GM18505 (cell line): ENCODE measurements around the gene MT1E.
"Not testable (repeated sequence)": the region's sequence is repeated elsewhere in the genome, so short reads cannot be mapped to it uniquely, and the experiment has no call there.

ENCODE experiments used
- ATAC-seq: cut with Tn5 transposase; IDR thresholded peaks from one replicate; pipeline ENCODE4 v1.9.1; 2021; ENCODE audit not compliant: unreplicated experiment
- POLR2A ChIP-seq: IDR thresholded peaks from 4 replicates; pipeline ENCODE4 v1.6.1; 2011; ENCODE audit warnings: borderline replicate concordance; ENCODE audit not compliant: insufficient read depth, insufficient read length; ENCODE audit errors: extremely low read depth

MT1E gene

DNA sequence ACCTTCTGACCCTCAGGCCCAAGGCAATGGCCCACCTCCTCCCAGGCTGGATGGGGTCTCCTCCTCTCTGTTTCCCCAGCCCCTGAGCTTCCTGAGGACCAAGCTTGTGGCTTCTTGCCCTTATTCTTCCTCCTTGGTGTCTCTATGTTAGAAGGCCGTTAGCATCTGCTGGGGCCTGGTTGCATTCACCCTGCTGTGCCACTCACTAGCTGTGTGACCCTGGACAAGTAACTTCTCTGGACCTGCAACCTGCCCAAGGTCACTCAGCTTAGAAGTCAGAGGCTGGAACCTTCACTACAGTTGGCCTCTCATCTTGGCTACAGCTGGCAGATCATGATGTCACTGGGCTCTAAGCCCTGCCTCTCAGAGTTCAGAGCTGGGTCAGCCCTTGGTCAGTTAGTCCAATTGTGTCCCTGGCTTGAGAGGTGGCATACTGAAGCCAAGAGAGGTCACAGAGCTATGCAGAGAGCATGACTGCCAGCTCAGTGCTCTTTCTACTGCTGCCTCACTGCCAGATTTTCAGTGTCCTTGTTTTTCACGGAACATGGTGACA is 14.2 kb upstream of the MT1E start:
- no peak for TF ChIP-seq POLR2A

GRCh38 chr16:56613706-56614105 is 11.9 kb upstream of the MT1E start:
- no peak for ATAC-seq
- TF ChIP-seq POLR2A: no peak

More for the DNA sequence above, 14.2 kb upstream of the MT1E start:
- no peak for ATAC-seq

DNA sequence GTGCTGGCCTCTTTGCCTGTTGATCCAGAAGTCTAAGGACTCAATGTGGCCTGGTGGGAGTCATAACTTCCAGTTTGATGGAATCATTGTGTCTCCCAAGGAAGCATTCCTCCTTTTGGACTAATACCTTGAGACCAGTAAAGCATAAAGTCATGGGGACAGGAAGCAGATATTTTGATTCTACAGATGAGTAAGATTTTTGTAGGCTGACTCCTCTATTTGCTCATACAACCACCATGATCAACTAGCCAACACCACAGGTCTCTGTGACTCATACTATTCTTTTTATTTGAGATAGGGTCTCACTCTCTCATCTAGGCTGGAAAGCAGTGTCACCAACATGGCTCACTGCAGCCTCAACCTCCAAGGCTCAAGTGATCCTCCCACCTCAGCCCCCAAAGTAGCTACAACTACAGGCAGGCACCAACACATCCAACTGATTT is 11.0 kb upstream of the MT1E start:
- TF ChIP-seq POLR2A: no peak
- ATAC-seq: no peak

GRCh38 chr16:56615353-56615752 is 10.2 kb upstream of the MT1E start:
- no peak for ATAC-seq

DNA sequence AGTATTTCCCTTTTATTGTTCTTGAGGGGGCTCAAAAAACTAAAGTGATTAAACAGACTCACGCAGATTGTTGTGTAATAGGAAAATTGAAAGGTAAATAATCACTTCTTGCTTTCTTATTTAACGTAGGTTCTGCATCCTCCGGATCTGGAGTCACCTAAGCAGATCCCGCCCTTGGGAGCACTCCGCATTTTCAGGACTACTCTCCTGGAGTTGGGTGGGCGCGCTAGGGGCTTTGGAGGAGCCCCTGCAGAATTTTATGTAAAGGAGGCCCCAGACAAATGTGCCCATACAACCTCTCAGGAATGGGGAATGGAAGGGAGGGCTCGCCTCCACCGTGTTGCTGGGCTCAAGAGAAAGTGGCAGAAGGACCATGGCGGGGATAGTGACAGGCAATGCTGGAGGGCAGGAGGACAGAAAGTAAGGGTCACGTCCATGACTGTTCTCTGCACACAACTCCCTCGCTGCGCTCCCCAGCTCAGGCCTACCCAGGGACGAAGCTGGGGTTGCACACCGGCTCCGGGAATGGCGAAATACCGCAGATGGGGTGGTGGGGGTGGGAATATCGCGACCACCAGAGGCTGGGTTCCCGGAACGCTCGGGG is 8.9 kb upstream of the MT1E start:
- ATAC-seq: no peak

More at GRCh38 chr16:56615353-56615752, 10.2 kb upstream of the MT1E start:
- no peak for TF ChIP-seq POLR2A

DNA sequence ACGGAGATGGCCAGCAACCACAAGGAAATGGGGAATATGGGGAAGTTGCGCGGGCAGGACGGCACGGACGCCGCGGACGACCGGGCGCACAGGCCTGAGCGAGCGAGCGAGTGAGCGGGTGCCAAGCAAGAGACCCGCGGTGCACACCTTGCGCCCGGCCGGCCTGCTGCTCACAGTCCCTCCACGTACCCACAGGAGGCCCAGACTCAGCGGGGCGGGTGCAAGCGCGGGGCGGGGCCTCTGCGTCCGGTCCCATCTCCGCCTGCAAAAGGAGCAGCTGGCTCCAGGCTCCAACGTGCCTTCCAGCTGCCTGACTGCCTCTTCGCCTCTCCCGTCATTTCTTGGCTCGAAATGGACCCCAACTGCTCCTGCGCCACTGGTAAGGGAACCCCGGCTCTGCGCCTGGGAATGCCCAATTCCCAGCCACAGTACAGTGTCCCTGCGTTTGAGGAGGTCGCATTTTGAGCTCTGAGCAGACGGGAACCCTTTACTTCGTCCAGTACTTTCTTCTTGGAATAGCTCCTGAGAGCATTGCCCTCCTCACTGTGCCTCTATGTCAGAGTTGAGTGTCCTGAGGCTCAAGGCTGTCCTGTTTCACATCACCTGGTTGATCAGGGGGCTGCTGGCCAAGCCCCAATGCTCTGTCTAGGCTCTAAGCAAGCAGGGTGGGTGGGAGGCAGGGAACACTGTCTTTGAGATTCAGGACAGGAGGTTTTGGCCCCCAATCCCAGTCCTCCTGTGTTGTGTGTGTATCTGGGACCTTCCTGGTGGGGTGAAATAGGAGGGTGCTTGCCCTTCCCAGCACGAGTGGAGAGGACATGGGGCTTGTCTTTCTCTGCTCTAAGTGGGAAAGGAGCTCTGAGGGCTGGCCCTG is 8.1 kb upstream of the MT1E start:
- no peak for TF ChIP-seq POLR2A
- no peak for ATAC-seq

More for the DNA sequence above, 8.9 kb upstream of the MT1E start:
- TF ChIP-seq POLR2A: no peak

DNA sequence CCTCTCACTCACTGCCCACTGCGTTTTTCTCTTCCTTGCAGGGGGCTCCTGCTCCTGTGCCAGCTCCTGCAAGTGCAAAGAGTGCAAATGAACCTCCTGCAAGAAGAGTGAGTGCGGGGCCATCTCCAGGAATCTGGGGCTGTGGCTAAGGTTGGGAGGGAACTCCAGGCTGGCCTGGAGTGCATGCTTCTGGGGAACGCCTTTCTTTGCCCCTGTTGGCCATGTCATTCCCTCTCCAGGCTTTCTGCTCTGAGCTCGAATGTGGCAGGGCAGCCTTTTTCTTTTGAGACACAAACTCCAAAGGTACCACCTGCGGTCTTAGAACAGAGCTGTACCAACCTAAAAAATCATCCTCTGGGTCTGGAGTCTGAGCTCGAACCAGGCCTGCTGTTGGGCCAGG is 7.4 kb upstream of the MT1E start:
- ATAC-seq: no peak
- TF ChIP-seq POLR2A: no peak

DNA sequence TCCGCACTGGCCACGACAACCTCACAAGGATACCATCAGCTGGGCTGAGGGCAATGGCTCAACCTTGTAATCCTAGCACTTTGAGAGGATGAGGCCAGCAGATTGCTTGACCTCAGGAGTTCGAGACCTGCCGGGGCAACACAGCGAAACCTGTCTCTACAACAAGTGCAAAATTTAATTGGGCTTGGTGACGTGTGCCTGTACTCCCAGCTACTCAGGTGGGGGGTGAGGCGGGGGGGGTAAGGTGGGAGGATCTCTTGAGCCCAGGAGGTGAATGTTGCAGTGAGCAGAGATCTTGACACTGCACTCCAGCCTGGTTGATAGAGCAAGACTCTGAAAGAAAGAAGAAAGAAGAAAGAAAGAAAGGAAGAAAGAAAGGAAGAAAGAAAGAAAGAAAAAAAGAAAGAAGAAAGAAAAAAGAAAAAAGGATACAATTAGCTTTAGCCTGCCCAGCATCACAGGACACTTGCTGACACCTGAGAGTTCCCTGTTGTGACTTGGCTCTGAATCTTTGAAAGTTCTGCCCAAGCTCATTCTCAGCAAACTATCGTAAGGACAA is 5.2 kb upstream of the MT1E start:
- no peak for TF ChIP-seq POLR2A
- ATAC-seq: no peak

DNA sequence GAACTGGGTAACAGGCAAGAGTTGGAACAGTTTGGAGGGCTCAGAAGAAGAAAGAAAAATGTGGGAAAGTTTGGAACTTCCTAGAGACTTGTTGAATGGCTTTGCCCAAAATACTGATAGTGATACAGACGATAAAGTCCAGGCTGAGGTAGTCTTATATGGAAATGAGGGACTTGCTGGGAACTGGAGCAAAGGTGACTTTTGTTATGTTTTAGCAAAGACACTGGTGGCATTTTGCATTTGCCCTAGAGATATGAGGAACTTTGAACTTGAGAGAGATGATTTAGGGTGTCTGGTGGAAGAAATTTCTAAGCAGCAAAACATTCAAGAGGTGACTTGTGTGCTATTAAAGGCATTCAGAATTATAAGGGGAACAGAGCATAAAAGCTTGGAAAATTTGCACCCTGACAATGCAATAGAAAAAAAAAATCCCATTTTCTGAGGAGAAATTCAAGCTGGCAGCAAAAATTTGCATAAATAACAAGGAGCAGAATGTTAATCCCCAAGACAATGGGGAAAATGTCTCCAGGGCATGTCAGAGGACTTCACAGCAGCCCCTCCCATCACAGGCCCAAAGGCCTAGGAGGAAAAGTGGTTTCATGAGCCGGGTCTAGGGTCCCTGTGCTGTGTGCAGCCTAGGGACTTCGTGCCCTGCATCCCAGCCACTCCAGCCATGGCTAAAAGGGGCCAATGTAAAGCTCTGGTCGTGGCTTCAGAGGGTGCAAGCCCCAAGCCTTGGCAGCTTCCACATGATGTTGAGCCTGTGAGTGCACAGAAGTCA is 3.7 kb upstream of the MT1E start:
- ATAC-seq: not testable (repeated sequence)

DNA sequence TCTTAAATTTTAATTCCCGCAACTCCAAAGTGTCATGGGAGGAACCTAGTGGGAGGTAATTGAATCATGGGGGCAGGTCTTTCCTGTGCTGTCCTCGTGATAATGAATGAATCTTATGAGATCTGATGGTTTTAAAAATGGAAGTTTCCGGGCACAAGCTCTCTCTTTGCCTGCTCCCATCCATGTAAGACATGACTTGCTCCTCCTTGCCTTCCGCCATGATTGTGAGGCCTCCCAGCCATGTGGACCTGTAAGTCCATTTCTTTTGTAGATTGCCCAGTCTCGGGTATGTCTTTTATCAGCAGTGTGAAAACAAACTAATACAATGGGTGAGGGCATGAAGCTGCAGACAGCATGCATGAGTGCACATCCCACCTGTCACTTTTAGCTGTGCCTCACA is 2.4 kb upstream of the MT1E start:
- ATAC-seq: not testable (repeated sequence)

GRCh38 chr16:56623637-56624036 is 1.9 kb upstream of the MT1E start:
- no peak for ATAC-seq
- no peak for TF ChIP-seq POLR2A

- no peak for ATAC-seq
- TF ChIP-seq POLR2A: no peak
These were observed 518 bp downstream of the MT1E start for GRCh38 chr16:56625943-56626654.

DNA sequence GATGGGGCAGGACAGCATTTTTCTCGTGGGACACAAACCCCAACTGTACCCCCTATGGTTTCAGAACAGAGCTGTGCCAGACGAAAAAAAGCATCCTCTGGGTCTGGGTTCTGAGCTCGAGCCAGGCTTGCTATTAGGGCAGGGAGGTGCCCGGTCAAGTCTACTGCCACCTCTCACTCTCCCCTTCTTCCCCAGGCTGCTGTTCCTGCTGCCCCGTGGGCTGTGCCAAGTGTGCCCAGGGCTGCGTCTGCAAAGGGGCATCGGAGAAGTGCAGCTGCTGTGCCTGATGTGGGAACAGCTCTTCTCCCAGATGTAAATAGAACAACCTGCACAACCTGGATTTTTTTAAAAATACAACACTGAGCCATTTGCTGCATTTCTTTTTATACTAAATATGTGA is 1.1 kb downstream of the MT1E start:
- no peak for TF ChIP-seq POLR2A
- ATAC-seq: no peak
